Neural progenitor cell (in vitro differentiated cells): ENCODE data around the gene MRNIP.

Experiments
- EZH2 ChIP-seq: fragments of 200-600 bp; sonication (generic); IDR thresholded peaks from 2 replicates; pipeline ENCODE4 v1.6.1; 2017; ENCODE audit warnings: antibody characterized with exemption, mild to moderate bottlenecking, moderate library complexity
- EZH2phosphoT487 ChIP-seq: fragments of 200-600 bp; sonication (generic); IDR thresholded peaks from 2 replicates; pipeline ENCODE4 v1.6.1; 2017; ENCODE audit warnings: antibody characterized with exemption
- TF ChIP-seq, protein P1 (sequence below): fragments of 200-600 bp; sonication (generic); IDR thresholded peaks from 2 replicates; pipeline ENCODE4 v1.5.1; 2017; ENCODE audit warnings: antibody characterized with exemption, mild to moderate bottlenecking

GRCh38 chr5:179883163-179883562, 24.5 kb upstream of the MRNIP start:
- TF ChIP-seq, protein P1, sequence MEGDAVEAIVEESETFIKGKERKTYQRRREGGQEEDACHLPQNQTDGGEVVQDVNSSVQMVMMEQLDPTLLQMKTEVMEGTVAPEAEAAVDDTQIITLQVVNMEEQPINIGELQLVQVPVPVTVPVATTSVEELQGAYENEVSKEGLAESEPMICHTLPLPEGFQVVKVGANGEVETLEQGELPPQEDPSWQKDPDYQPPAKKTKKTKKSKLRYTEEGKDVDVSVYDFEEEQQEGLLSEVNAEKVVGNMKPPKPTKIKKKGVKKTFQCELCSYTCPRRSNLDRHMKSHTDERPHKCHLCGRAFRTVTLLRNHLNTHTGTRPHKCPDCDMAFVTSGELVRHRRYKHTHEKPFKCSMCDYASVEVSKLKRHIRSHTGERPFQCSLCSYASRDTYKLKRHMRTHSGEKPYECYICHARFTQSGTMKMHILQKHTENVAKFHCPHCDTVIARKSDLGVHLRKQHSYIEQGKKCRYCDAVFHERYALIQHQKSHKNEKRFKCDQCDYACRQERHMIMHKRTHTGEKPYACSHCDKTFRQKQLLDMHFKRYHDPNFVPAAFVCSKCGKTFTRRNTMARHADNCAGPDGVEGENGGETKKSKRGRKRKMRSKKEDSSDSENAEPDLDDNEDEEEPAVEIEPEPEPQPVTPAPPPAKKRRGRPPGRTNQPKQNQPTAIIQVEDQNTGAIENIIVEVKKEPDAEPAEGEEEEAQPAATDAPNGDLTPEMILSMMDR: no peak
- TF ChIP-seq EZH2 (no peak), EZH2phosphoT487 (no peak)
